NCI-H1694 treated with DMSO at 0.1 percent for 48 hours (cell line): ENCODE measurements around the gene CCR8.

Experiments
- DNase-seq: peaks from one replicate; lab custom pipeline; 2025; lab: John Stamatoyannopoulos, UW

CCR8 gene, protein sequence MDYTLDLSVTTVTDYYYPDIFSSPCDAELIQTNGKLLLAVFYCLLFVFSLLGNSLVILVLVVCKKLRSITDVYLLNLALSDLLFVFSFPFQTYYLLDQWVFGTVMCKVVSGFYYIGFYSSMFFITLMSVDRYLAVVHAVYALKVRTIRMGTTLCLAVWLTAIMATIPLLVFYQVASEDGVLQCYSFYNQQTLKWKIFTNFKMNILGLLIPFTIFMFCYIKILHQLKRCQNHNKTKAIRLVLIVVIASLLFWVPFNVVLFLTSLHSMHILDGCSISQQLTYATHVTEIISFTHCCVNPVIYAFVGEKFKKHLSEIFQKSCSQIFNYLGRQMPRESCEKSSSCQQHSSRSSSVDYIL

DNA sequence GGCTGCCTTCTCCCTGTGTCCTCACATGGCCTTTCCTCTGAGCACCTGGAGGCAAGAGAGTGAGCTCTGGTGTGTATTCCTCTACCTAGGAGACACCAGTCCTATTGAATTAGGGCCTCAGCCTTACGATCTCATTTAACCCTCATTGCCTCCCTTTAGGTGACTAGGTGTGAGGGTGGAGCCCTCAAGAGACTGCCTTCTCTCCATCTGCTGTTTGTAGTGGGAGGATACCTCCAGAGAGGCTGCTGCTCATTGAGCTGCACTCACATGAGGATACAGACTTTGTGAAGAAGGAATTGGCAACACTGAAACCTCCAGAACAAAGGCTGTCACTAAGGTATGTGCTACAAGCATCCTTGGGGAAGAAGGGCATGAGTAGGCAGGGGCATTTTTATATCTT lies at the start of gene CCR8:
TSS of gene CCR8 (plus strand) at position 217 of the 400 bp plus-strand sequence. CDS start 2,623 bp downstream, outside the sequence.
- no peak for DNase-seq

DNA sequence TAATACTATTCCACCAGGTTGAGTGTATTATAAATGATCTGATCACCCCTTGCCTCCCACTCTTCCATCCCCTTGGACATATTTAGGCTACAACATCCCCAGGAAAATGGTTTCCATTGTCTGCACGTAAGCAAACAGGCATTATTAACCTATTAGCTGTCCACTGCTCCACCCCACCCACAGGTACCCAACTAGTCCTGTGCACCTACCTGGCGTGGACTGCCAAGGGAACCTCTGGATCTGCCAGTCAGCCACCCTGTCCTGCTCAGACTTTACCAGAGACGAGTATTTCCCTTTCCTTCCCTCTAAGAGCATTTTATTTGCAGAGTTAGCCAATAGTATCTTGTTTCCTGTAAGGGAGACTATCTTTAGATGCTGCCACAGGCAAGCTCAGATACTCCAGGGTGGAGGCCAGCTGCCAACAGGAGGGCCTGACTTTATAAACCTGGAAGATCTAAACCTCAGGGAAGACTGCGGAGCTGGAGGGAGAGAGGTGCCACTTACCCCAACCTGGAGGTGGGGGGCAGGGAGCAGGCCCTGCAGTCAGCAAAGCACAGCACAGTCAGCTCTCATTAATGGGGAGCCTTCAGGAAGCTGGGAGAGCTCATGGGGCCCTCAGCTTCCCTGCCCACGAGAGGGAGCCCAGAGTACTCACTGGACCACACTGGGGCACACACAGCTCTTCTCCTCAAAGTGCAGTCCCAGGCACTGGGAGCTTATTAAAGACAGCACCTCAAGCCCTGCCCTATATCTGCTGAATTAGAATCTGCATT lies 49.6 kb upstream of the CCR8 start, which contains the start of gene CX3CR1:
TSS of gene CX3CR1 (minus strand) at position 292 of the 773 bp plus-strand sequence. CDS start 13,527 bp downstream, outside the sequence.
- no peak for DNase-seq

DNA sequence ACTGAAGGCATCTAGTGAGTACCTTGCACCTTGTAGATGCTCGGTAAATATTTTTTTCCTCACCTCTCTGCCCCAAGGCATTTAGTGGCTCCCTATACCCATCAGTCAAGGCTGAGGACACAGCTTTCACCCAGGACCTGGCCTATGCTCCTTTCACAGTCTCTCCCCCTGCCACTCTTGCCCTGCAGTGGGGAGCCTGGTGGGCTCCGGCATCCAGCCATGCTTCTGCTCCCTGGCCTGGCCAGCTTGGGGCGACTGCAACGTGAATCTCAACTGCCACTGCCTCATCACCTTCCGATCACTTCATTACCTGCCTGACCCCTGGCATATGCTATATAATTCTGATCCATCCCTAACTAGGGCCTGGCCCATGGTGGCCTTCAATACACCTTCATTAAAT lies 48.9 kb upstream of the CCR8 start:
- DNase-seq, result no peak

DNA sequence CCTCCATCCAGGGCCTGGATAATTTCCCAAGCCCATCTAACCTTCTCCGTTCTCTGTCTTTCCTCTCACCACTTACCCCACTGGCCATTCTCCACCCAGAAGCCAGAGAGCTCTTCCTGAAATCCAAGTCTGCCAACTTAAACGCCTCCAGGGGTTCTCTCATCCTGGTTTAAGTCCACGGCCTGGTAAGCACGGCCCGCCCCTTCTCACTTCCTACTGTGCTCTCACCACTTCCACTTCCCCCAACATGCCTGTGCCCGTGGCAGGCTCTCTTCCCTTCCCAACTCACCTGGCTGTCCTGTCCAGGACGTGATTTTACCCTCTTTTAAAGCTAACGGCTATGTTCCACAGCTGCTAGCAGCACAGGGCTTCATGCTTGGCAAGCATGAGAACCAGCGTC lies 48.0 kb upstream of the CCR8 start:
- no peak for DNase-seq

DNA sequence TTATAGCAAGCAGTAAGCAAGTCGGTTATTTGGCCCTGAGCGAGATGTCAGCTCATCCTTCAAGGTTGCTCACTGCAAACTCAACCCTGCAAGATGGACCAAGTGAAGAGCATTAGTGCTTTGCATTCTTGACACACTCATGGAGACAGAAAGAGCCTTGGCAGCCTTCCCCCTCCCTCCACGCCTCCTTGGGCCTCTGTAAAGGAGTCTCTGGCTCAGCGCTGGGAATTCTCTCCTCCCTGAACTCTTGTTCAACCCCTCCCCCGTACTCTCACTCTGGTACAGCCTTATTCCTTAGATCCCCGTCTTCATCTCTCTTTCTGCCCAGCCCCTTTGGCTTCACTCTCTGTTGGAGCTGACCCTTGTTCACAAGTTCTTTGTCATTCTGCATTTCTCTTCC lies 47.5 kb upstream of the CCR8 start:
- no peak for DNase-seq

DNA sequence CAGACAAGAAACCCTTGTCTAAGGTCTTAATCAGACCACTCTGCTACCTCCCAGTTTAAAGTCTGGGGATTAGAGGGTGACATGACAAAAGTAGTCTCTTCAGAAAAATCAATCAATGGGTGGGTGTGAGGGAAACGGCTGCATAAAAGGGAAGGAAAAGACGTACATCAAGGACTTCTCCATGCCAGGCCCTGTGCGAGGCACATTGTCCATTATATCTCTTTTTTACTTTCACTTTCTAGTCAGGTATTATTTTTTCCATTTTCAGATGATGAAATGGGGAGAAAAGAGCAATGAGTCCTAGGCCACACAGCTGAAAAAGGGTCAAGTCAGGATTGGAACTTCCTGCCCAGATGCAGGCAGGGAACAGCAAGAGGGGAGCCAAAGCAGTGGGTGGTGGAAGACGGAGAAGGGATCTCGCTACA lies 45.0 kb upstream of the CCR8 start:
- DNase-seq, result no peak

DNA sequence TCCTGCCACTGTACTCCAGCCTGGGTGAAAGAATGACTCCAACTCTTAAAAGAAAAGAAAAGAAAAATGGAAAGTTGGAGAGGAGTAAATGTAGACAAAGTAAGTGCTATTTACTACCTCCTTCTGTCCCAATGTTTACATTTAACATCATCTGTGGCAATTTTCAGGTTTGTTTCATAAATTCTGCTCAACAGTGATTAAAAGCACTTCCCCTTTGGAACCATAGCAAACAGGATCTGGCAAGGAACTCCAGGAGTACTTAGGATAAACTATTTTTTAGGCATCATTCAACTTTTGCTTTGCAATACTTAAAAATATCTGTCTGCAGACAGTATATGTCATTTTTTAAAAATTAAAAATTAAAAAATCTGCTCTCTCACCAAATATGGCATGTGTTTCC lies 44.2 kb upstream of the CCR8 start:
- DNase-seq, result no peak

DNA sequence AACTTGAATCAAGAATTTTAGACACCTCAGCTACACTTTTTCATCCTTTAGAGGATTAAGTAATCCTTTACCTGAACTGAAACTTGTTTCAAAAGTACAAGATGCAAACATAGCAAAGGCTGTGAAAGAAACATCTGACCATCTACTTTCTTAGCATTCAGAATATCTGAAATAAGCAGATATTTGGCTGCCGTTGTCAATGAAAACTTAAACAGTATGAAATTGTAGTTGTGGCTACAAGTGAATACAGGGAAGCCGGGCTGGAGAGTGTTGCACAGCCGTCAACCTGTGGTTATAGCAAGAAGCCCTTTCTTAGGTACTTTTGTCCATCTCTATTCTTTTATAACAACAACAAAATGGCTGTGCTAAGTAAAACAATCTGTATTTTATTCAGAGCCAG lies 42.7 kb upstream of the CCR8 start:
- no peak for DNase-seq

DNA sequence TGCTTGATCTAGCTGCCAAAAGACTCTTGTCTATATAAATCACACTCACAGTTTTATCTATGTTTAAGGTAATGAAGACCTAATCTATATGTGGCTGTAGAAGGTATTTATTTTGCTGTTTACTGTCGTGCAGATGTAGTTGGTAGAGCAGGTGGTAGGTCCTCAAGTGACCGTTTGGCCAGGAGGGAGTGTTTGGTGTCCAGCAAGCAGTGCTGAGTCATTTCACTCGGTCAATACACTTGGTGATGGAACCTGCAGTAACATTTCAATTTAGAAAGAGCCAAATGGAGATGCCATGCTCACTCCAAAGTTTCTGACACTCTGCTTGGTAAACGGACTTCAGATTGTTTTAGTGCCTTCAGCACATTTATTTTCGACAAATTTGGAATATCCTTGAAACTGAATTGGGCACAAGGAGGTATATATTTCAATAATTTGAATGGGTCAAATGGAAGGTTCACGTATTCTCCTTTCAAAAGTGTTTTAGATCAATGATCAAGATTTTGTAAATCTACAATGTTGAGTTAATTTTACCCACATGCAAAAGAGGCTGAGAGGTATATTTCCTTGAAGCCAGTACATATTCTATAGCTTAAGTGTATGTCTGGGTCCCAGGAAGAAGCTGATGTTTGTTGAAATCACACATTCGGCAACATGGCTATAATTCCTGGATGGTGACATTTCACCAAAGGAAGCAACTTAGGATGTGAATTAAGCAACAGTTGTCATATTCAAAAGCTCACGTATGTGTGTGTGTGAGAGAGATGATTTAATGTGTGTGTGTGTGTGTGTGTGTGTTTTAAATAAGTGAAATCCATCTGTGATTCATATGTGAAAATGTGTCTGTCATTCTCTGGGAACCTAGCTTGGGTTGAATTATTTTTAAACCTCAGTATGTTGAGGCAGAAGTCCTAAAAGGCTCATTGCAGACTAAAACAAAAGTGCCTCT lies 42.0 kb upstream of the CCR8 start:
- no peak for DNase-seq

DNA sequence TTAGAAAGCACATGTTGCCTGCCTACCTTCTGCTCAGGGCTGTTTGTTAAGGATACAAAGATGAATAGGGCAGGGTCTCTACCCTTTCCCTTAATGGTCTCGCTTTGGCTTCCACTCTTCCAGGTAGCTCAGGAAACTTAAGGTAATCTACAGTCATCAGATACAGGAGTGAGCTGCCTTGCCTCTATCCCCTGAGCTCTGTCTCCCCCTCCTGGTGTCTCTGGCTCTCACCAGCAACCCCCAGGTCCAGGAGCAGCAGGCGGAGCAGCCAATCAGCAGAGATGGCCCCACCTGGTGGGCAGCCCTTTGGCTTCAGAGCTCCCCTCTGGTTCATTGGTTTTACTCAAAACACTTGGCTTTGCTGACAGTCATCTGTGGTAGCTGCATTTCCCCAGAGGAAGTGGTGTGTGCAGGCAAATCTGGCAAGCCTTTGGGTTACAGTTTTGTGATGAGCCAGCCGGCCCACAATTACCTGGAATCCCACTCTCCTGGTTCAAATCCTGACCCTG lies 41.2 kb upstream of the CCR8 start:
- peak; percentile 2 for DNase-seq

DNA sequence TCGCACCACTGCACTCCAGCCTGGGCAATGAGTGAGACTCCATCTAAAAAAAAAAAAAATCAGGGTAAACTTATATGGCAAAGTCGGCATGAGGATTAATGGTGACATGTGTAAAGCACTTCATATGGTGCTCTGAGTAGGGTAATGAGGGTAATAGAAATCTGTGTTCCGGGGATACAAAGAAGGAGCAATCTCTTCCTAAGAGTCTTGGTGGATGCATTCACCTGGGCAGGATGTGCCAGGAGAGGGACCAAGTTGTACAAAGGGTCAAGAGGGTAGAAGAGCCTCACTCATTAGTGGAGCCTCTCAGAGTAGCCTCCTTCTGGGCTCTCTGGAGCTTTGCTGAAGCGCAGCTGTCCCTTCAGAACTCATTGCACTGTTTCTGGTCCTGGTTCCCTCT lies 40.4 kb upstream of the CCR8 start:
- no peak for DNase-seq

DNA sequence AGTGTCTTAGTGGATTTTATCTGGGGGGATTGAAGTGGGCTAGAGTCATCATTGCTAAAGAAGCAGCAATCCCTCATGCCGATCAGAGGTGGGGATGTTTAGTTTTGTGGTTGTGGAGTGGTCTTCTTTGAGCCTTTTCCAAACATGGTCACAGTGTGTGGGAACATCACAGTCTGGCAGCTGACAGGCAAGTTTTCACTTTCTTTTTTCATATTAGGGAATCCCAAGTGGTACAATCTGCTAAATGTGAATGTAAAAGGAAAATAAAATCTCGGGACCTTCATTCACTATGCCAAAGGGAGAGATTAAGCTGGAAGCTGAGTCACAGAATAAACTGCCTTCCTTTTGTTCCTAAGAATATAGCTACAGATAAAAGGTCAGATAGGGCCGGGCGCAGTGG lies 39.3 kb upstream of the CCR8 start:
- DNase-seq, result no peak

DNA sequence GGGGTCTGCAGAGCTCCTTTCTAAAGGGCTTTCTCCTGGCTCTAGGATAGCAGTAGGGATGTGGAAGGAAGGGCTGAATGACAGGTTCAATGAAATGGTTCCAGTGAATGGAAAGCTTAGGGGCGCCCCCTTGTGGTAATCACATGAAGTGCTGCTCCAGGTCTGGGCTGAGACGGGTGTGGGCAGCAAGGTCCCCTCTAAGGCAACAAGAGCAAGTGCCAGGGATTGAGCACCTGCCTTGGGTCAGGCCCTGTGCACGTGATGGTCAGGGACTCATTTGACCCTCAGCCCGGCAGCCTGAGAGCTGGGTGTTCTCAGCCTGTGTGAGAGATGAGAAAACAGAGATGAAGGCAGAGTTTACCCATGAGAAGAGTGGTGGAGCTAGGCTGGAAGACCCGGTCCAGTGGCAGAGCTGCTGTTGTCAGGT lies 37.6 kb upstream of the CCR8 start:
- peak; percentile 3 for DNase-seq

DNA sequence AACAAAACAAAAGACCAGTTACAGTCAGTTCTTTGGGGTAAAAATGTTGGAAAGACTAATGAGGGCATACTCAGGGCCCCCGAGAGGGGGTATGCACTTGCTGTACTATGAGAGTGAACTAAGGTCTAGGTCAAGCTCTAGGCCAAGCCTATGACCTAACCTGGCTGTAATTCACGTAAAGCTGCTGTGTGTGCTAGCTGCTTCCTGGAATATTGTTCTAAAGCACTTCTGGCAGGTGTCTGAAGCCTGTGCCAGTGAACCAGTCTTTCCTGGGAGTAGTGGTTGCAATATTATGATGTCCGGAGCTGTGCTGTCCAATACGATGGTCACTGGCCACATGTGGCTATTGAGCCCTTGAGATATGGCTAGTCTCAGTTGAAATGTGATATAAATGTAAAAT lies 36.5 kb upstream of the CCR8 start:
- no peak for DNase-seq

DNA sequence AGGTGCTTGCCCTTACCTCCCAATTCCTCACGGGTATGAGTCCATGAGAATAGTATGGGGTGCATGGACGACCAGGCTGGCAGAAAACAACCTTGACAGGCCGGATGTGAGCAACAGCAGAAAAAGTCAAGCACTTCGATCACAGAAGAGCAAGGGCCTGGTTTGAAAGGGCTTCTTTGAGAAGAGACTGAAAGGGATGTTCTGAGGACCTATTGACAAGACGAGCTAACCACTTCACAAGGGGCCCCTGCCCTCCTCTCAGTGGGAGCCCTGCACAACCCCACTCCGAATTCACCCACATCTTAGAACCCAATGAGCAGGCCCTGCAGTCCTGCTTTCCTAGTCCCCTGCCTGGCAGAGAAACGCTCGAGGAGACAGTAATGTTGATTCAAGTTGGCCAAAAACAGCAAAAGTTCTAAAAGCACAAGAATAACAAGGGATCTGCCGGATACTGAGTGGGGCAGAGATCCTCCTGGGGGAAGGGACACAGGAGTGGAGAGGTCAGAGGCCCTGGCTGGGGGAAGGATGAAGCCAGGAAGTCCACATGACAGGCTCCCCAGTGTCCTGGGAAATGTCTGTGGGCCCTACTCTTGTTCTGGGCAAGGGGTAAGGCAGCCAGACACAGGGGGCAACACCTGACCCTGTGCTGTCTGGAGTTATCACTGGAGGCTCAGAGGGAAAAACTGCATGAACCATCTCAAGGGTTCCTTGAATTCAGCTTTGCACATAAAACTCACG lies 34.9 kb upstream of the CCR8 start:
- no peak for DNase-seq

DNA sequence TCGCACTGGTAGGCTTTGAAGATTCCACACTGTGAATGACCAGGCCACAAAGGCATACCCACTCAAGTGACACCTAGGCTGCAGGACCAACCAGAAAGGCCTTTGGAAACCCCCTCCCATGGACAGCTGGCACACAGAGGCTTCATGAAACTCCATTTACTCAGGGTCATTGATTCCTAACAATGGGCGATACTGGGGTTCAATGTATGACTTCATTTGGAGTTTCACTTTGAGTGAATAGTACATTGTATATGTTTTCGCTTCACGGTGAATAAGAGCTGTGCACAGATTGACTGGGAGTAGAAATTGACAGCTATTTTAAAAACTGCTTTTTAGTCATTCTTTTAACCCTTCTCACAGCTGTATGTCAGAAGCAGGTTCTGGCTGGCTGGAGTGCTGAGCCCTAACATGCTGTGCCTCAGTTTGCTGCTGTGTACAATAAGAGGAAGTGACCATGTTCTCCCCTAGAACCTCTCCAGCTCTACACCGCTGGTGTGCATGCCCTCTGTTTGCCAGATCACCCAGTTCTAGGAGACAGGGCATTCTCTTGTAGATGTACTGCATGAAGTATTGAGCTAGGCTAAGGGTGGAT lies 34.2 kb upstream of the CCR8 start:
- DNase-seq, result no peak

DNA sequence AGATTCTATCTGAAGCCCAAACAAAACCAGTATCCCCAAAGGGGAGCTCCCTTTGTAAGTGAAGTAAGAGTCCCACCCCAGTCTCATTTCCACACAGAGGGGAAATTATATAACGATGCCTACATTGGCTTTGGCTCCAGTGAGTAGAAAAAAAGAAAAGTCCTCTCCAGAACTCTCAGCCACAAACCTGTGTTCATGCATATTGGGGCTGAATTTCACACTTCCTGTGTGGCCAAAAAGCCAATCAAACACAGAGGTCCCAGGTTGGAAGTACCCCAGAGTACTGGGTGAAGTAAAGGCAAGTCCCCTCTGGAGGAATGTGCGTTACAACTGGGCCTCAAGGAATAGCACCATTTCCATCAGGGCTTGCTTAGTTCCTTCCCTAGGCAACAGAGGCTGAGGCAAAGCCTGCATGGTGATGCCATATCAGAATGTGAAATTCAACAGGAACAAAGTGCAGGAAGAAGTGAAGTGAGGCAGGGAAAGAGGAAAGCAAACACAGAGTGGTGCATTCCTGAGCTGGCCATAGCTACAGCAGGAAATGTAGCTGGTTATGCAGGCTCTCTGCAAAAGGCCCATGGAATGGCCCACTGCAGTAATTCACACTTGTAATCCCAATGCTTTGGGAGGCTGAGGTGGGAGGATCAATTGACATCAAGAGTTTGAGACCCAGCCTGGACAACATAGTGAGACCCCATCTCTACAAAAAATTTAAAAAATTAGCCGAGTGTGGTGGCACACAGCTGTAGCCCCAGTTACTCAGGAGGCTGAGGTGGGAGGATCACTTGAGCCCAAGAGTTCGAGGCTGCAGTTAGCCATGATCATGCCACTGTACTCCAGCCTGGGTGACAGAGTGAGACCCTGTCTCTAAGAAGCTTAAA lies 33.1 kb upstream of the CCR8 start:
- no peak for DNase-seq

DNA sequence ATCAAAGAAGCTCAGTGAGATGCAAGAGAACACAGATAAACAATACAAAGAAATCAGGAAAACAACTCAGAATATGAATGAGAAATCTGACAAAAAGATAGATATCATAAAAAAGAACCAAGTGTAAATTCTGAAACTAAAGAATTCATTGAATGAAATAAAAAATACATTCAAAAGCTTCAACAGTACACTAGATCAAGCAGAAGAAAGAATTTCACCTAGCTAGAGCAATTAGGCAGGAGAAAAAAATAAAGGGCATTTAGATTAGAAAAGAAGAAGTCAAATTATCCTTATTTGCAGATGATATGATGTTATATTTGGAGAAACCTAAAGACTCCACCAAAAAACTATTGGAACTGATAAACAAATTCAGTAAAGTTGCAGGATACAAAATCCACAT lies 30.2 kb upstream of the CCR8 start:
- DNase-seq, result no peak

DNA sequence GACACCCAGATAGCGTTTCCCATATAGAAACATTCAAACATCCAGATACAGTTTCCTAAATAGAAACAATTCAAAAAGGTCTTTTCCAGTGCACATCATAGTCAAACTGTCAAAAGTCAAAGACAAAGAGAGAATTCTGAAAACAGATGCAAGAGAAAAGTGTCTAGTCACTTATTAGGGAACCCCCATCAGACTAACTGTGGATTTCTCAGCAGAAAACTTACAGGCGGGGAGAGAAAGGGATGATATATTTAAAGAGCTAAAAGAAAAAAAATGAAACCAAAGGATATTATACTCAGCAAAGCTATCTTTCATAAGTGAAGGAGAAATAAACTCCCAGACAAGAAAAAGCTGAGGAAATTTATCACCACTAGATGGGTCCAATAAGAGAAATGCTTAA lies 27.3 kb upstream of the CCR8 start:
- DNase-seq, result no peak

DNA sequence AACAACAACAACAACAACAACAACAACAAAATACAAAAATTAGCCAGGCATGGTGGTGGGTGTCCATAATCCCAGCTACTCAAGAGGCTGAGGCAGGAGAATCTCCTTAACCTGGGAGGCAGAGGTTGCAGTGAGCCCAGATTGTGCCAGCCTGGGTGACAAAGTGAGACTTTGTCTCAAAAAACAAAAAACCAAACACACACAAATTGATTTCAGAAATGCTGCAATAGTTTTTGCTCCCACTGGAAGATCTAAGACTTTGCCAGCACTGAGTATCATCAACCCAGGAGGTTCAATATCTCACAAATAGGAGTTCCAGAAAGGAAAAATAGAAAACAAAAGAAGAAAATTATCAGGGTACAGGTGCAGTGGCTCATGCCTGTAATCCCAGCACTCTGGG lies 16.2 kb upstream of the CCR8 start:
- DNase-seq, result no peak
